NOMO-1 treated with dmso at 0.1 percent for 144 hours (cell line): Measurements from ENCODE around the gene HEG1.

Source experiments
- DNase-seq: peaks from one replicate; lab custom pipeline; 2025; ENCODE audit not compliant: unreplicated experiment; lab: John Stamatoyannopoulos, UW

HEG1 gene

GRCh38 chr3:125051715-125052581, 3.8 kb downstream of the HEG1 start:
- no peak for DNase-seq

- no peak for DNase-seq
Measured at GRCh38 chr3:125051205-125051604, 4.6 kb downstream of the HEG1 start.

GRCh38 chr3:125050488-125051090, 5.2 kb downstream of the HEG1 start:
- DNase-seq, result no peak

- DNase-seq, result no peak
Measured at GRCh38 chr3:125048282-125048681, 7.5 kb downstream of the HEG1 start.

- no peak for DNase-seq
Measured at GRCh38 chr3:125045965-125046364, 9.8 kb downstream of the HEG1 start.

- DNase-seq, result no peak
Measured at GRCh38 chr3:125045194-125045593, 10.6 kb downstream of the HEG1 start.

- DNase-seq, result no peak
Measured at GRCh38 chr3:125043599-125044151, 12.1 kb downstream of the HEG1 start.

- no peak for DNase-seq
Measured at GRCh38 chr3:125042725-125043406, 12.9 kb downstream of the HEG1 start.

GRCh38 chr3:125039131-125040100, 16.4 kb downstream of the HEG1 start:
- no peak for DNase-seq

- no peak for DNase-seq
Measured at GRCh38 chr3:125037498-125038150, 18.2 kb downstream of the HEG1 start.

- no peak for DNase-seq
Measured at GRCh38 chr3:125035217-125035616, 20.6 kb downstream of the HEG1 start.

- no peak for DNase-seq
Measured at GRCh38 chr3:125033616-125034015, 22.2 kb downstream of the HEG1 start.

GRCh38 chr3:125033135-125033534, 22.7 kb downstream of the HEG1 start:
- no peak for DNase-seq

GRCh38 chr3:125032683-125033082, 23.1 kb downstream of the HEG1 start:
- no peak for DNase-seq

- DNase-seq, result no peak
Measured at GRCh38 chr3:125032100-125032643, 23.6 kb downstream of the HEG1 start.

- no peak for DNase-seq
Measured at GRCh38 chr3:125031544-125031943, 24.3 kb downstream of the HEG1 start.

GRCh38 chr3:125028657-125029056, 27.1 kb downstream of the HEG1 start:
- no peak for DNase-seq

GRCh38 chr3:125025642-125026041, 30.2 kb downstream of the HEG1 start:
- no peak for DNase-seq

GRCh38 chr3:125024817-125025216, 31.0 kb downstream of the HEG1 start:
- no peak for DNase-seq
